ENCODE results near the gene SDK1.

DNA sequence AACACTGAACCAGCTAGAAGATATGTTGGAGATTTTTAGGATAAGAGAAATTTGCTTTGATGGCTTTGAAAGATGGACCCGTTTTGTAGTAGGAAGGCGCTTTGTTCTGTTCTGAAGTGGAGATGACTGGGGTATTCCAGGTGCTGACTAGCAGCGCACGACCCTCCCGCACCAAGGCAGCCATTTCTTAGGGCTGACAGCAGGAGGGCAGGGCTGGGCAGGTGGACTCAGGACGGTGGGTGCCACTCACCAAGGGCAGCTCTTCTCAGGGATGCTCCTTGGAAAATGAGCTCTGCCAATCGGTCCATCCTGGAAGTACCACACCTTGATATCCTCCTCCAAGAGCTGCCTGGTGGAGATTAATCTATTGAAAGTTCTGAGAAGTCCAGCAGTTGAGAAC lies 917.4 kb downstream of the SDK1 start:
- TF ChIP-seq EZH2 (IDR thresholded peaks at IDR 0.05; ENCODE audit: insufficient read depth, poor library complexity, severe bottlenecking) = no peak
- no peak for TF ChIP-seq EZH2phosphoT487 (IDR thresholded peaks at IDR 0.05; ENCODE audit: insufficient read depth, low read depth)

Data from GM23248 (cell line).